GM04504 (cell line): Measurements from ENCODE around the gene RAB3A.
"Not testable (repeated sequence)": the region's sequence is repeated elsewhere in the genome, so short reads cannot be mapped to it uniquely, and the experiment has no call there.

Experiments used
- DNase-seq: peaks from one replicate; pipeline ENCODE4 v3.0.0-alpha.2; 2012; ENCODE audit warnings: low read depth

RAB3A gene

GRCh38 chr19:18168673-18169381, 35.0 kb downstream of the RAB3A start:
- no peak for DNase-seq

- no peak for DNase-seq
Measured at GRCh38 chr19:18167975-18168645, 35.7 kb downstream of the RAB3A start.

GRCh38 chr19:18167011-18167410, 36.8 kb downstream of the RAB3A start:
- no peak for DNase-seq

DNA sequence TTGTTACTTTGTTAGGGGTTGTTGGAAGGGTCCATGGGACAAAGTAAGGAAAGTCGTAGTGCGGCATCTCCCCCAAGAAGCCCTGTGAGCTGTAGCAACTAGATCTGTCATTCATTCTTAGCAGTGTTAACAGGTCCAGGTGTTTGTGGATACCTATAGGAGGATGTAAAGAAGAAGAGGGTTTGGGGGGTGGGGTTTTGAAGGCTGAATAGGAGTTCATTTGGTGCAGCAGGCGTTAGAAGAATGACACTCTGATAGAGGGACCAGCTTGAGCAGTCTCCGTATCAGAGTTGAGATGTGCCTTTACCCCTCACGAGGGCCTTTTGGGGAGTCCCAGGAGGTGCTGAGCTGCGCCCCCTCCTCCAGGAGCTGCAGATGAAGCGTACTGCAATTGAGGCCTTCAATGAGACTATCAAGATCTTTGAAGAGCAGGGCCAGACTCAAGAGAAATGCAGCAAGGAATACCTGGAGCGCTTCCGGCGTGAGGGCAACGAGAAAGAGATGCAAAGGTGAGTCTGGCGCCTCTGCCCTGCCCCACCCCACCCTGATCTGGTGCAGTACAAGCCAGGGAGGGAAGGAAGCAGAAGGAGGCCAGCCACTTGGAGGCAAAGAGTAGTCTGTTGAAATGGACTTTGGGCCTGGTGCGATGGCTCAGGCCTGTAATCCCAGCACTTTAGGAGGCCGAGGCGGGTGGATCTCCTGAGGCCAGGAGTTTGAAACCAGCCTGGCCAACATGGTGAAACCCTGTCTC, 37.9 kb downstream of the RAB3A start:
- DNase-seq, result no peak

GRCh38 chr19:18164072-18164471, 39.8 kb downstream of the RAB3A start:
- no peak for DNase-seq

DNA sequence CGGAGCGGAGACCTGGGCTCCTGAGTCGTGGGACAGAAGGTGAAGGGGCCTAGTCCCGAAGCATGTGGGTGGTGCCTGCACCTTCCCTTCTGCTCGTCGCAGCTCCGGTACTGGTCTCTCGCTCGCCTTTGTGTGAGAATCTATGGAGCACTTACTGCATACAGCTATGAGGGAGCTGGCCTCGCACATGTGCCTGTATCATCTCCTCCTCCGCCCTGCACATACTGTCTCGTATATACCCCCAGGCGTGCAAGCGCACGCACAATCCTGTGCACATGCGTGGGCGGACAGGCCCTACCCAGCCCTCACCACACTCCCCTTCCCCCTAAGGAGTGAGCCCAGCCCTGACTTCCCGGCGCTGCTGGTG, 42.2 kb downstream of the RAB3A start:
- no peak for DNase-seq

DNA sequence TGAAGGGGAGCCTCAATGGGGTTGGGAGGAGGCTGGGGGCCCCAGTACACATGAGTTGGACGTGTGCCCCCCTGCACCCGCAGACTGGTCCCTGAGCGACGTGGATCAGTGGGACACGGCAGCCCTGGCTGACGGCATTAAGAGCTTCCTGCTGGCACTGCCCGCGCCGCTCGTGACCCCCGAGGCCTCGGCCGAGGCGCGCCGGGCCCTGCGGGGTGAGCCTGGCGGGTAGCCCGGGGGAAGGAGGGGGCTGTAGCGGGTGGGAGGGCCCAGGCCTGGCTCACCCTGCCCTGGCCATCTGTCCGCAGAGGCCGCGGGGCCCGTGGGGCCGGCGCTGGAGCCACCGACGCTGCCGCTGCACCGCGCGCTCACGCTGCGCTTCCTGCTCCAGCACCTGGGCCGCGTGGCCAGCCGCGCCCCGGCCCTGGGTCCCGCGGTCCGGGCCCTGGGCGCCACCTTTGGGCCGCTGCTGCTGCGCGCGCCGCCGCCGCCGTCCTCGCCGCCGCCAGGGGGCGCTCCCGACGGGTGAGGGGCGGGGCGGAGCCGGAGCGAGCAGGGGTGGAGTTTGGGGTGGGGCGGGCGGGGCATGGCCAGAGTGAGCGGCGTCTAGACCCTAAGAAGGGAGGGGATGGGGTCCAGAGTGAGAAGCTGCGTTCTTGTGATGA, 42.7 kb downstream of the RAB3A start:
- DNase-seq, result no peak

DNA sequence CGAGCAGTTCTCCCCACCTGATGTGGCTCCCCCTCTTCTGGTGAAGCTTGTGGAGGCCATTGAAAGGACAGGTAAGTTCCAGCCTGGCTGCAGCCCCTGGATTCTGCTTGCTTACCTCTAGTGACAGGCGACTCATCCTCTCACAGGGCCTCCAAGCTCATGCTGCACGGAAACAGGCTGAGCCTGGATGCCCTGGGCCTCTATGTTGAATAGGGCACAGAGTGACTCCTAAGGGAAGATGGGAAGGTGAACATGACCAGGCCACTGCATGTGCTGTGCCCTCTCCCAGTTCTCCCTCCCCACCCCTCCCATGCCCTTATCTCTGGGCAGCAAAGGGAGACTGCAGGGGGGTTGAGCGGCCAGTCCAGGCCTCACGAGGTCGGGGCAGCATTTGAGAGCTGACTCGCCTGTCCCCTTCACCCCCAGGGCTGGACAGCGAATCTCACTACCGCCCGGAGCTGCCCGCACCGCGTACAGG, 43.3 kb downstream of the RAB3A start:
- DNase-seq, result no peak

DNA sequence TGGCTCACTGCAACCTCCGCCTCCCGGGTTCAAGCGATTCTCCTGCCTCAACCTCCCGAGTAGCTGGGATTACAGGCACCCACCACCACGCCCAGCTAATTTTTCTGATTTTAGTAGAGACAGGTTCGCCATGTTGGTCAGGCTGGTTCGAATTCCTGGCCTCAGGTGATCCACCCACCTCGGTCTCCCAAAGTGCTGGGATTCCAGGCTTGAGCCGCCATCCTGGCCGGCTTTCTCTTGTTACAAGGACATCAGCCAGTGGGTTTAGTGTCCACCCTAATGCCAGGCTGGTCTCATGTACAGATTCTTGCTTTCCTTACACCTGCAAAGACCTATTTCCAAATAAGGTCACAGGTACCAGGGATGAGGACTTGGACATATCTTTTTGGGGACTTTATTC, 44.0 kb downstream of the RAB3A start:
- no peak for DNase-seq

DNA sequence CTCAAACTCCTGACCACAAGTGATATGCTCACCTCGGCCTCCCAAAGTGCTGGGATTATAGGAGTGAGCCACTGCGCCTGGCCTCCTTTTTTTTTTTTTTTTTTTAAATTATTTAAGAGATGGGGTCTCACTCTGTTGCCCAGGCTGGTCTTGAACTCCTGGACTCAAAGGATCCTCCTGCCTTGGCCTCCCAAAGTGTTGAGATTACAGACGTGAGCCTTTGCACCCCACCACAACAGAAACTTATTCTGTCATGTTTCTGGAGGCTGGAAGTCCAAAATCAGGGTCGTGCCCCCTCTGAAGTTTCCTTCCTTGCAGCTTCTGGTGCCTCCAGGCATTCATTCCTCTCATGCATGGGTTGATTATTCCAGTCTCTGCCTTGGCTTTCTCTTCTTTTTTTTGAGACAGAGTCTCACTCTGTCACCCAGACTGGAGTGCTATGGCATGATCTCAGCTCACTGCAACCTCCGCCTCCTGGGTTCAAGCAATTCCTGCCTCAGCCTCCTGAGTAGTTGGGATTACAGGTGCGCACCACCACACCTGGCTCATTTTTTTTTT, 44.7 kb downstream of the RAB3A start:
- not testable (repeated sequence) for DNase-seq

- DNase-seq, result no peak
Measured at GRCh38 chr19:18158467-18158866, 45.4 kb downstream of the RAB3A start.

DNA sequence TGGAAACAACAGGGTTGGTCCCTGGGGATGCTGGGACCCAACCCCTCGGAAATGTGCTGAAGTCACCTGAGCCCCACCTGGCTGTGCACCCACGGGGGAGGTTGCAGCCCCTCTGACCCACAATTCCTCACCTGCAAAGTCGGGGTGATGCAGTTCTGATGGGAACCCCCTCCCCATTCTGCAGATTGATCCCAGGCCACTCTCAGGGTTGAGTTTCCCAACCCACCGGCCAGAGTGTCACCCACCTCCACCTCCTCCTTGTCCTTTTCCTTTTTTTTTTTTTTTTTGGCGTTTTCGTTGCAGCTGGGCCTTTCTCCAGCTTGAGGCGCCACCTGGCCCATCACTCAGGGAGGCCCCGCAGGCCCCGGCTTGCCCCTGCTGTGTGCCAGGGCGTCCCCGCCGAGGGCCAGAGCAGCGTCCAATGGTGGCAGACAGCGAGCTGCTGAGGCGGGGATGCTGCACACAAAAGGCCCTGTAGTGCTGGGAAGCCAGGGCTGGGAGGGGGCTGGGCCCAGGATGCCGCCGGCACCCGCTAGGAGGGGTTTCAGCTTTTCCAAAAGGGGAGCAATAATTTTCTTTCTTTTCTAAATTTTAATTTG, 46.3 kb downstream of the RAB3A start:
- no peak for DNase-seq

- DNase-seq, result peak; percentile 58
Measured at GRCh38 chr19:18156841-18157464, 46.9 kb downstream of the RAB3A start.

DNA sequence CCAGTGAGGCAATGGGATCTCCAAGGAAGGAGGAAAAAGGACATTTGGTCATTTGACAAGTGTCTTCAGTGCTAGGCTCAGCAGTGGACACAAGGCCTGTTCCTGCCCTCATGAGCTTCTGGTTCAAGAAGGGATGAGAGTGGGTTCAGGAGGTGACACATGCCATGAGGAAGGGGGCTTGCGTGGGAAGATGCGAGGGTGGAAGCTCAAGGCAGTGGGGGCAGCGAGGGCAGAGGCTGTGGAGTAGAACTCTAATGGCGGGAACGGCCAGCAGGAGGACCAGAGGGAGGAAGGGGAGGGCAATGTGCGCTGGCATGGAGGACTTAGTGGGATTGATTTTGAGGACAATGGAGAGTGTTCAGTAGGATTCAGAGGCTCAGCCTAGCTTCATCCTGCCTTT, 47.6 kb downstream of the RAB3A start:
- no peak for DNase-seq

- DNase-seq, result no peak
Measured at GRCh38 chr19:18155095-18156087, 48.5 kb downstream of the RAB3A start.

GRCh38 chr19:18153556-18154134, 50.2 kb downstream of the RAB3A start:
- no peak for DNase-seq

DNA sequence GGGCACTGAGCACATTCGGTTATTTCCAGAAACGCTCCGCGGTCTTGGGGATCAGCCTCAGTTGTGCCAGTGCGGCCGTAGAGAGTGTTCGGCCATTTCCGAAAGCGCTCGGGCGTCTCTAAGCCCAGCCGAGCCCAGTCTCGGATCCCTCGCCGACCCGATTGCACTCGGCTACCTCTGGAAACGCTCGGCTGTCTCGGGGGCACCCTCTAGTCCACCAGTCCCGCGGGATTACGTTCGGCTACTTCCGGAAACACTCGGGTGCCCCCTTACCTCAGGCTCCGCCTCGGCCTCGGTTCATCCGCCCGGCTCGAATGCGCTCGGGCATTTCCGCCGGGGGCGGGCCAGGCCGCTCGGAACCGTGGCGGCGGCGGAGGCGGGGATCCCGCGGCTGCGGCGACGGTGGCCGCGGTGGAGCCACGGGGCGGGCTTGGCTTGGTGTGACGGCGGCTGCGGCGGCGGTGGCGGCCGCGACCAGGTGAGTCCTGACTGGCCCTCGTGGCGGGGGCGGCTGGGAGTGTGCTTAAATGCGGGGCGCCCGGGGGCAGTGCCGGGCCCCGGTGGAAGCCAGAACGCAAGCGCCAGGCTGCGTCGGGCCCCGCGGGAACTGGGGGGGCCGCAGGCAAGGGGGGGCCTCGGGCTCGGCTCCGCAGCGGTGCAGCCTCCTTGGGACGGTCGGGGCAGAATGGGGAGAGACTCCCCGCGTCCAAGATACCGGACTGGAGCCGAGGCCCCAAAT, 50.9 kb downstream of the RAB3A start, which contains the start of gene PIK3R2:
Gene PIK3R2, plus strand, starts transcription at position 347 of the 739 bp plus-strand sequence. CDS start 2,717 bp downstream, outside the sequence.
- DNase-seq, result peak; percentile 98

DNA sequence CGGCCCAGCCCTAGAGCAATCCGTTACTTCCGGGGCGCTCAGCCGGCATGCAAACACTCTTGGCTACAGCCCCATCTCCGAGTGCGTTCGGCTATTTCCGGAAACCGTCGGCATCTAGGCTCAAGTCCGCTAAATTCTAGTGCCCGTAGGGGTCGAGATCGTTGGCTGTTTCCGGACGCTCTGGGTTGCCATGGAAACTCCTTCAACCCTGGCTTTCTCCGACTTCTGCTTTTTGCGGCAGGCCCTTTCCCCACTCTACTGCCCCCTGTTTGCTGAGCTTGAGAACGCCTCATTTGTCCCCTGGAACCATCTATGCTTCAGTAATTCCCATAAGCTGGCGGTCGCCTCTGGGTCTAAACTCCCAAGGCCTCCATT, 51.4 kb downstream of the RAB3A start:
- DNase-seq, result peak; percentile 93
